ENCODE measurements around the gene FHOD3. TPM values are rescaled to one million over a fixed set of nuclear protein-coding genes. Genes with fewer than 3 reads are reported as not detected.

Gene FHOD3
- total and polyA plus RNA-seq, 5 donors from 2014 or later, result not detected

- H3K4me3 ChIP-seq (ENCODE audit: low read depth, low read length), result no peak overlapping the region
- no peaks in the 10 kb centered on the region for H3K36me3 ChIP-seq (ENCODE audit: control insufficient read depth, insufficient read depth, low read length)
- Mint-ChIP-seq H3K4me3 (no peak overlapping the region), H3K27me3 (no peaks in the 10 kb centered on the region), H3K27ac (no peak overlapping the region), H3K4me1 (no peaks in the 10 kb centered on the region), H3K36me3 (no peaks in the 10 kb centered on the region), H3K9me3 (peaks cover 0 to 5% (median 1%) of the 10 kb centered on the region in 7 donors)
- no peaks in the 10 kb centered on the region for H3K9me3 ChIP-seq (ENCODE audit: control insufficient read depth in 2 of 2, low read length in 2 of 2)
- no peak for ATAC-seq (ENCODE audit: low read depth in 2 of 2)
- DNase-seq, result no peak
- H3K27me3 ChIP-seq (ENCODE audit: control insufficient read depth, insufficient read depth, low read length), result peaks cover 5% of the 10 kb centered on the region
- H3K4me1 ChIP-seq (ENCODE audit: control insufficient read depth, insufficient read depth, low read length, poor library complexity, severe bottlenecking), result no peaks in the 10 kb centered on the region
- H3K27ac ChIP-seq (ENCODE audit: insufficient read depth, low read length, poor library complexity, severe bottlenecking), result no peak overlapping the region
Observed at GRCh38 chr18:36341944-36342343, 44.4 kb downstream of the FHOD3 start.

- Mint-ChIP-seq H3K4me1 (no peaks in the 10 kb centered on the region), H3K36me3 (no peaks in the 10 kb centered on the region), H3K4me3 (no peak overlapping the region), H3K9me3 (peaks cover 0 to 2% (median 0%) of the 10 kb centered on the region in 7 donors), H3K27me3 (peaks cover 10% of the 10 kb centered on the region), H3K27ac (no peak overlapping the region)
- H3K4me3 ChIP-seq (ENCODE audit: low read depth, low read length), result no peak overlapping the region
- H3K36me3 ChIP-seq (ENCODE audit: control insufficient read depth, insufficient read depth, low read length), result no peaks in the 10 kb centered on the region
- DNase-seq (no peak), ATAC-seq (ENCODE audit: low read depth in 2 of 2) (no peak)
- peaks cover 3% of the 10 kb centered on the region for H3K27me3 ChIP-seq (ENCODE audit: control insufficient read depth, insufficient read depth, low read length)
- no peak overlapping the region for H3K27ac ChIP-seq (ENCODE audit: insufficient read depth, low read length, poor library complexity, severe bottlenecking)
- H3K9me3 ChIP-seq (ENCODE audit: control insufficient read depth in 2 of 2, low read length in 2 of 2), result no peaks in the 10 kb centered on the region
- H3K4me1 ChIP-seq (ENCODE audit: control insufficient read depth, insufficient read depth, low read length, poor library complexity, severe bottlenecking), result no peaks in the 10 kb centered on the region
Observed at GRCh38 chr18:36348331-36348730, 50.8 kb downstream of the FHOD3 start.

- H3K4me1 ChIP-seq (ENCODE audit: control insufficient read depth, insufficient read depth, low read length, poor library complexity, severe bottlenecking), result no peaks in the 10 kb centered on the region
- Mint-ChIP-seq H3K27me3 (peaks cover 10% of the 10 kb centered on the region), H3K27ac (no peak overlapping the region), H3K9me3 (peaks cover 0 to 2% (median 0%) of the 10 kb centered on the region in 7 donors), H3K4me1 (no peaks in the 10 kb centered on the region), H3K36me3 (no peaks in the 10 kb centered on the region), H3K4me3 (no peak overlapping the region)
- peaks cover 3% of the 10 kb centered on the region for H3K27me3 ChIP-seq (ENCODE audit: control insufficient read depth, insufficient read depth, low read length)
- H3K36me3 ChIP-seq (ENCODE audit: control insufficient read depth, insufficient read depth, low read length), result no peaks in the 10 kb centered on the region
- H3K9me3 ChIP-seq (ENCODE audit: control insufficient read depth in 2 of 2, low read length in 2 of 2), result no peaks in the 10 kb centered on the region
- ATAC-seq (ENCODE audit: low read depth in 2 of 2), result no peak
- no peak for DNase-seq
- H3K4me3 ChIP-seq (ENCODE audit: low read depth, low read length), result no peak overlapping the region
- no peak overlapping the region for H3K27ac ChIP-seq (ENCODE audit: insufficient read depth, low read length, poor library complexity, severe bottlenecking)
Observed at GRCh38 chr18:36348971-36349417, 51.5 kb downstream of the FHOD3 start.

- DNase-seq, result no peak
- Mint-ChIP-seq H3K27ac (no peak overlapping the region), H3K9me3 (peaks cover 0 to 2% (median 0%) of the 10 kb centered on the region in 7 donors), H3K4me3 (no peak overlapping the region), H3K36me3 (no peaks in the 10 kb centered on the region), H3K4me1 (no peaks in the 10 kb centered on the region), H3K27me3 (peaks cover 10% of the 10 kb centered on the region)
- Histone ChIP-seq H3K27me3 (ENCODE audit: control insufficient read depth, insufficient read depth, low read length) (peaks cover 3% of the 10 kb centered on the region), H3K4me3 (ENCODE audit: low read depth, low read length) (no peak overlapping the region), H3K36me3 (ENCODE audit: control insufficient read depth, insufficient read depth, low read length) (no peaks in the 10 kb centered on the region), H3K27ac (ENCODE audit: insufficient read depth, low read length, poor library complexity, severe bottlenecking) (no peak overlapping the region), H3K9me3 (ENCODE audit: control insufficient read depth in 2 of 2, low read length in 2 of 2) (no peaks in the 10 kb centered on the region), H3K4me1 (ENCODE audit: control insufficient read depth, insufficient read depth, low read length, poor library complexity, severe bottlenecking) (no peaks in the 10 kb centered on the region)
- no peak for ATAC-seq (ENCODE audit: low read depth in 2 of 2)
Observed at GRCh38 chr18:36349552-36349951, 52.0 kb downstream of the FHOD3 start.

- H3K9me3 Mint-ChIP-seq, result peaks cover 0 to 2% (median 0%) of the 10 kb centered on the region in 7 donors
- peaks cover 10% of the 10 kb centered on the region for H3K27me3 Mint-ChIP-seq
- H3K9me3 ChIP-seq (ENCODE audit: control insufficient read depth in 2 of 2, low read length in 2 of 2), result no peaks in the 10 kb centered on the region
Observed at GRCh38 chr18:36350251-36350651, 52.7 kb downstream of the FHOD3 start.

GRCh38 chr18:36350839-36351469 is 53.4 kb downstream of the FHOD3 start:
- no peak overlapping the region for H3K4me3 ChIP-seq (ENCODE audit: low read depth, low read length)
- H3K27me3 ChIP-seq (ENCODE audit: control insufficient read depth, insufficient read depth, low read length), result no peaks in the 10 kb centered on the region
- Mint-ChIP-seq H3K27me3 (peaks cover 10% of the 10 kb centered on the region), H3K9me3 (peaks cover 0 to 2% (median 0%) of the 10 kb centered on the region in 7 donors), H3K27ac (no peak overlapping the region), H3K36me3 (no peaks in the 10 kb centered on the region), H3K4me1 (no peaks in the 10 kb centered on the region), H3K4me3 (no peak overlapping the region)
- DNase-seq (no peak), ATAC-seq (ENCODE audit: low read depth in 2 of 2) (no peak)
- H3K36me3 ChIP-seq (ENCODE audit: control insufficient read depth, insufficient read depth, low read length), result no peaks in the 10 kb centered on the region
- no peaks in the 10 kb centered on the region for H3K9me3 ChIP-seq (ENCODE audit: control insufficient read depth in 2 of 2, low read length in 2 of 2)
- no peak overlapping the region for H3K27ac ChIP-seq (ENCODE audit: insufficient read depth, low read length, poor library complexity, severe bottlenecking)
- no peaks in the 10 kb centered on the region for H3K4me1 ChIP-seq (ENCODE audit: control insufficient read depth, insufficient read depth, low read length, poor library complexity, severe bottlenecking)

More at GRCh38 chr18:36350251-36350651, 52.7 kb downstream of the FHOD3 start:
- Mint-ChIP-seq H3K27ac (no peak overlapping the region), H3K36me3 (no peaks in the 10 kb centered on the region), H3K4me1 (no peaks in the 10 kb centered on the region), H3K4me3 (no peak overlapping the region)
- H3K36me3 ChIP-seq (ENCODE audit: control insufficient read depth, insufficient read depth, low read length), result no peaks in the 10 kb centered on the region
- DNase-seq (no peak), ATAC-seq (ENCODE audit: low read depth in 2 of 2) (no peak)
- peaks cover 2% of the 10 kb centered on the region for H3K27me3 ChIP-seq (ENCODE audit: control insufficient read depth, insufficient read depth, low read length)
- H3K4me1 ChIP-seq (ENCODE audit: control insufficient read depth, insufficient read depth, low read length, poor library complexity, severe bottlenecking), result no peaks in the 10 kb centered on the region
- no peak overlapping the region for H3K4me3 ChIP-seq (ENCODE audit: low read depth, low read length)
- H3K27ac ChIP-seq (ENCODE audit: insufficient read depth, low read length, poor library complexity, severe bottlenecking), result no peak overlapping the region

GRCh38 chr18:36352384-36352783 is 54.9 kb downstream of the FHOD3 start:
- H3K4me1 ChIP-seq (ENCODE audit: control insufficient read depth, insufficient read depth, low read length, poor library complexity, severe bottlenecking), result no peaks in the 10 kb centered on the region
- Mint-ChIP-seq H3K27ac (no peak overlapping the region), H3K27me3 (peaks cover 10% of the 10 kb centered on the region), H3K9me3 (no peaks in the 10 kb centered on the region), H3K4me3 (no peak overlapping the region), H3K4me1 (no peaks in the 10 kb centered on the region), H3K36me3 (no peaks in the 10 kb centered on the region)
- H3K9me3 ChIP-seq (ENCODE audit: control insufficient read depth in 2 of 2, low read length in 2 of 2), result no peaks in the 10 kb centered on the region
- ATAC-seq (ENCODE audit: low read depth in 2 of 2) (no peak), DNase-seq (no peak)
- no peak overlapping the region for H3K4me3 ChIP-seq (ENCODE audit: low read depth, low read length)
- H3K27me3 ChIP-seq (ENCODE audit: control insufficient read depth, insufficient read depth, low read length), result no peaks in the 10 kb centered on the region
- H3K27ac ChIP-seq (ENCODE audit: insufficient read depth, low read length, poor library complexity, severe bottlenecking), result no peak overlapping the region
- no peaks in the 10 kb centered on the region for H3K36me3 ChIP-seq (ENCODE audit: control insufficient read depth, insufficient read depth, low read length)

- Mint-ChIP-seq H3K27me3 (peaks cover 3% of the 10 kb centered on the region), H3K36me3 (no peaks in the 10 kb centered on the region), H3K9me3 (peaks cover 0 to 3% (median 0%) of the 10 kb centered on the region in 7 donors), H3K4me1 (no peaks in the 10 kb centered on the region), H3K4me3 (no peak overlapping the region), H3K27ac (no peak overlapping the region)
- ATAC-seq (ENCODE audit: low read depth in 2 of 2), result no peak
- Histone ChIP-seq H3K4me3 (ENCODE audit: low read depth, low read length) (no peak overlapping the region), H3K36me3 (ENCODE audit: control insufficient read depth, insufficient read depth, low read length) (no peaks in the 10 kb centered on the region), H3K4me1 (ENCODE audit: control insufficient read depth, insufficient read depth, low read length, poor library complexity, severe bottlenecking) (no peaks in the 10 kb centered on the region), H3K27ac (ENCODE audit: insufficient read depth, low read length, poor library complexity, severe bottlenecking) (no peak overlapping the region), H3K27me3 (ENCODE audit: control insufficient read depth, insufficient read depth, low read length) (no peaks in the 10 kb centered on the region), H3K9me3 (ENCODE audit: control insufficient read depth in 2 of 2, low read length in 2 of 2) (no peaks in the 10 kb centered on the region)
- DNase-seq, result no peak
Observed at GRCh38 chr18:36354989-36355388, 57.5 kb downstream of the FHOD3 start.
